G401 (cell line): ENCODE data around the gene KIF6. TPM values are rescaled to one million over a fixed set of nuclear protein-coding genes. Genes with fewer than 3 reads are reported as not detected.

Source experiments
- DNase-seq: peaks from one replicate; pipeline ENCODE4 v3.0.0-alpha.2; 2015; ENCODE audit warnings: low spot score
- in situ Hi-C: cut with HindIII; loops from 2 replicates; pipeline ENCODE4 v1.10.0; 2016; ENCODE audit warnings: low sequenced_read_pairs, mixed read lengths
- total RNA-seq: library from RNA; depleted of rRNA; stranded (reverse); fragments of >200 nt; shearing (Covaris generic); gene quantifications from 2 replicates; pipeline ENCODE4 v1.2.3, GENCODE V29; 2014

KIF6 gene
- total RNA-seq, 1 experiment from 2014 or later = 0.20 TPM

GRCh38 chr6:39319621-39320362 lies 405.4 kb downstream of the KIF6 start:
- in situ Hi-C loops = no loop called here
- DNase-seq = no peak

- in situ Hi-C loops = no loop called here
- DNase-seq = no peak
Measured at GRCh38 chr6:39317256-39317655, 408.0 kb downstream of the KIF6 start.

DNA sequence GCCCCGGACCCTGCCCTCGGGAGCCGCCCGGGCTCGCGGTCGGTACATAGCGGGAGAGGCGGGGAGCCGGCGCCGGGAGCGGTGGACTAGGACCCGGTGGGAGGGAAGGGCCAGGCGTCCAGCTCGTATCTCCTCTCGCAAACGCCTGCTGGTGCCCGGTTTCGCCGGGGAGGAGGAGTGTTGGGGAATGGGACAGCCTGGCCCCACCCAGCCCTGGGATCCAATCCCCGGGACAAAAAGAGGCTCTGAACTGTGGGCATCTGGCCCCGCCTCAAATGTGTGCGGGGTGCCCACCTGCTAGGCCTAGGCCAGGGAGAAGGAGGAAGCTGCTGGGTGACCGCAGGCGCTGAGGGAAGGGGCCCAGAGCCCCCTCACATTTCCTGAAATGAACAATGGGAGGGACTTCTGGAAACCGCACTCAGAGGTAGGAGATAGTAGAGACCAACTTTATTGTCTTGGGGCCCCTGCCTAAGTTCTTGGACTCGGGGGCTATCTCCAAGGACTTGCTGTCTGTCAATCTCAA lies 410.9 kb downstream of the KIF6 start, which contains the start of gene KCNK17:
Gene KCNK17, minus strand, starts transcription at position 147 of the 523 bp plus-strand sequence. Its CDS starts 99 bp downstream, at position 48.
- no peak for DNase-seq
- in situ Hi-C loops = no loop called here

DNA sequence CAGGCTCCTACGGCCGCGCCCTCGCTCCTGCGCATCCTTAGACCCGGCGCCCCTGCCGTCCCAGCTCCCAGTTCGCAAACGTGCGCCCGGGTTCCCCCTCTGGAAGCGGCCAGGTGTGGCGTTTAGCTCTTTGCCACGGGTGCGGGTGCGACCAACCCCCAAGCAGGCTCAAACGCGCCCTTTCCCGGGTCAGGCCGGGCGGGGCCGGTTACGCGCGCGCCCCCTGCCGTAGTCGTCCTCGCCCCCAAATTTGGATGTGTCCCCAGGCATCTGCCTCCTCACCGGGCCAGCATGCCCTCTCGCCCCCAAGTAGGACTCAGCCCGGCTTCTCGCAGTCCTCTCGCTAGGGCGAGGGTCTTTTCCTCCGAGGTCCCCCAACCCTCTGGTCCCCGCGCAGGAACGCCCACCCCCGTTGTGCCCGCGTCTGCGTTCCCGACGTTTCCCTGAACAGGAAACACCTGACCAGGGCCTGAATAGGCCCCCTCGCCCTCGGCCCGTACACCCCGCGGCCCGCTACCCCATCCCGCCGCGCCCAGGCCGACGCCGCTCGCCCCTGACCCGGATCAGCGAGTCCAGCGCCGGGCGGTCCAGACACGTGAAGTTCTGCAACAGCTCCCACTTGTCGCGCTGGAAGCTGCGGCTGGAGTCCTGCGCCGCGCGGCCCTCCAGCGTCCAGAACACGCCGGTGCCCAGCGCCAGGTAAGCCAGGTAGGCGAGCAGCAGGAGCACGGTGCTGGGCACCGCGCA lies 411.5 kb downstream of the KIF6 start:
- no peak for DNase-seq
- in situ Hi-C loops = no loop called here

DNA sequence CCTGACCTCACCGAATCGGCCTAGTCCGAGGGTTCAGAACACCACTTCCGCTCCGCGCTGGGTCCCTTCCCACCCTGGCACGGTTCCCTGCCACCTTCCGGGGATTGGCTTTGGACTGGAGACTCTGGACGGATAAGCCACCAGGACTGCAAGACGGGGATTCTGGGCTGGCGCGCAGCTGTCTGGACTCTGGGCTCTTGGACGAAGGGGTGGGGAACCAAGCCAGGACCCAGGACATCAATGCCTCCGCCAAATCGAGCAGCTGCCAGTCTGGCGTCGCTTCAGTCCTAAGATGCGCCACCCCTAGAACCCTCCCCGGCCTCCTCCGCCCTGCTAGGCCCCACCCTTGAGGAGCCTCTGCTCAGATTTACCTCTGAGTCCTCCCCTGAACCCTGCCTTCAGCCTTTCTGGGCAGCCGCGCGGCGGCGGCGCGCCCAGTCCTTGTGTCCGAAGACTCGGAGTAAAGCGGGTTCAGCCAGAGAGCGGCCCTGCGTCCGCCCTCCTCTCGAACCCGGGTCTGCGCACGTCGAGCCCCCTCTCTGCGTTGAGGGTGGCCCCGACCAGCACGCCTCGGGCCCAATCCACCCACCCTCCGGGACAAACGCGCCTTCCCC lies 412.2 kb downstream of the KIF6 start:
- in situ Hi-C loops = no loop called here
- DNase-seq = no peak

DNA sequence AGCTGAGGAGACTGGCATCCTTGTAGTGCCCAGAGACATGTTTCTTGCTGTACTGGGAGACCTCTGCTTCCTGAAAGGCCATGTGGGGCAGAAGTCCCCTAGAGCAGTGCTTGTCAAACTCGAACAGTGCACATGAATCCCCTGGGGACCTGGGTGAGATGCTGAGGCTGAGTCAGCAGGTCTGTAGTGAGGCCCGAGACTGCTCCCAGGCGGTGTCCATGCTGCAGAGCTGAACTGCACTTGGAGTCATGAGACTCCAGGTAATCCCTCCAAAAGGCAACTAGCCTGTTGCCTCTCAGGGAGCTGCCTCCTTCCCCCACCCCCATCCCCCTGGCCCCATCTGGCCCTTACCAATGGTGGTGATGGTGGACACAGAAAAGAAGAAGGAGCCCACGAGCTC lies 414.7 kb downstream of the KIF6 start:
- in situ Hi-C loops = no loop called here
- no peak for DNase-seq

DNA sequence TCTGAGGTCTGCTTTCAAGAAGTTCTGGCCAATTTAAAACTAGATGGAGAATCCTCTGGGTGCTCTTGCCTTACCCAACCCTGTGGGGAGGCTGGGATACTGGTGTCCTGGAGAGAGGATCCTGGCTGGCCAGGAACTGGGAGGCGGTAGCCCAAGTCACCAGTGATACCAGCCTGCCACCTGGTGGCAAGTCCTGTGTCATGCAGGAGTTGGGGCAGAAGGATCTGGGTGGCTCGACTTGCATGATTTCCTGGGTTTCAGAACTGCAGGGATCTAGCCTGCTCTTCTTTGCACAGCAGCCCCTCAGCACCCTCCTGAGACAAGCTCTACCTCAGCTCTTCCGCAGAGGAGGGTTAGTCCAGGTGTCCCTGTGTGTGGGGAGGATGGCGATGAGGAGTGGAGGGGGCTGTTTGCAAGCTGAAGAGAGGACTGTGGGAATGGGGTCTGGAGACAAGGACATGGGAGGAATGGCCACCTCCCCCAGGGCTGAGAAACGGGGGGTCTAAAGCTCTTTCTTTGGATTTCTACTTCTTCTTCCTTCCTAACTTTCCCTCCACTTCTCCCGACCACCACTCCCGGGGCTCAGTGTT lies 415.2 kb downstream of the KIF6 start:
- in situ Hi-C loops = no loop called here
- peak; percentile 37 for DNase-seq

- in situ Hi-C loops = no loop called here
- DNase-seq = no peak
Measured at GRCh38 chr6:39307462-39307861, 417.7 kb downstream of the KIF6 start.

DNA sequence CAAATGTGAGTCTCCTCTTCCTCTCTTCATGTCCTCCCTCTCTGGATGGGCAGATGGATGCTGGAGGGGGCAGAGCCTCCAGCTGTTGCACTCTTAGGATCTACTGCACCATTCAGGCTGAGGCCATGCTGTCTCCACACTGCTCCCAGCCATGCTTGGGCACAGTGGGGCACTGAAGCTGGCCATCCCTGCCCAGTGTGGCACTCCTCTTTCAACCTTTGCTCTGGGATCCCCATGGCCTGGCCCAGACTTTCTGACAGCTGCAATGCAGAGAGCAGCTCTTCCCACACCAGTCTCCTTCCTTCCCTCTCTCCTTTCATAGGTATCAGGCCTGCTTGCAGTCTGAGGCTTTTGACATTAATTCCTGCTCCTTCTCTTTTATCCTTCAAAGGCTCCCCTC lies 420.3 kb downstream of the KIF6 start:
- in situ Hi-C loops = no loop called here
- no peak for DNase-seq

DNA sequence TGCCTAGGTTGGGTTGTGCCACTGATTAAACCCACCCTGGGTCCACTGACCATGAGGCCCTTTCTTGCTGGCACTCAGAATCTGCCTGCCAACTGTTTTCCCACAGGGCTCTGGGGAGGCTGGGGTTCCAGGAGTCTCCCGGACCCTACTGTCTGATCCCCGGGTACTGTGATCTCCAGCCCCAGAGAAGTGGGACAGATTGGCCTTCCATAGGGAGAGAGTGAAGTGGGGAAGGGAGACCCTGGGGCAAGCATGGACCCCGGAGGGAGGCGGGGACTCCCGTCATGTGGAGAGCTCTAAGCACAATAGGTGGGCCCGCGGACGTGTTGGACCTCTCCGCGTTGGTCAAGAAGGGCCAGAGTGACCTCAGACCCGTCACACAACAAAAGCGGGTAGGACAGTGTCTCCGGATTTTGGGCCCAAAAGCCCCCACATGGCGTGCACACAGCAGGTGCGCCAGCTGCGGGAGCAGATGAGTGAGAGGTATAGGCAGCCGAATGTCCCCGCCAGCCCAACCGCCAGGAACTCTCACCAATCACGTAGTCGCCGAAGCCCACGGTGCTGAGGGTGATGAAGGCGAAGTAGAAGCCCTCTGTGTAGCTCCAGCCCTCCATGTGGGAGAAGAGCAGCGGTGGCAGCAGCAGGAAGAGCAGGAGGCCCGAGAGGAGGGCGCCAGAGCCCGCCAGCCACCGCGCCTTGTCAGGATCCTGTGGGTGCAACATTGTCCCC lies 421.6 kb downstream of the KIF6 start:
- in situ Hi-C loops = no loop called here
- DNase-seq = no peak

GRCh38 chr6:39302669-39303424 lies 422.4 kb downstream of the KIF6 start:
- DNase-seq = peak; percentile 25
- in situ Hi-C loops = no loop called here

GRCh38 chr6:39302011-39302410 lies 423.2 kb downstream of the KIF6 start:
- DNase-seq = no peak
- in situ Hi-C loops = no loop called here

DNA sequence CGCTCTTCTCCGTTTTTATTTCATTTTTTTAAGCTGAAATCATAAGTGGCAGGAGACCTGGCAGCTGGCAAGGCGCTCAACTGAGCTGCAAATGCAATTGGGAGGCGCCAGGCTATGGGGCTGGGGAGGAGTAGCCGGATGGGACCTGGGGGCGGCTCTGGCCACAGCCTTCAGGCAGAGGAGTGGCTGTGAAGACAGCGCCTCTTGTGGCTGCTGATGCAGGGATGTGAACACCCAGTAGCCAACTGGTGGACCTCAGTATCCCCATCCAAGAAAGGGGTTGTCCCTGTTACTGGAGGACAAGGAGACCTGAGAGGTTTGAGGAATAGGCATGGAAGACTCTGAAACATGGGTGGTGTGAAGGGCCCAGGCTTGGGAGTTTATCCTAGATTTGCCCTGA lies 423.6 kb downstream of the KIF6 start:
- DNase-seq = no peak
- in situ Hi-C loops = no loop called here

DNA sequence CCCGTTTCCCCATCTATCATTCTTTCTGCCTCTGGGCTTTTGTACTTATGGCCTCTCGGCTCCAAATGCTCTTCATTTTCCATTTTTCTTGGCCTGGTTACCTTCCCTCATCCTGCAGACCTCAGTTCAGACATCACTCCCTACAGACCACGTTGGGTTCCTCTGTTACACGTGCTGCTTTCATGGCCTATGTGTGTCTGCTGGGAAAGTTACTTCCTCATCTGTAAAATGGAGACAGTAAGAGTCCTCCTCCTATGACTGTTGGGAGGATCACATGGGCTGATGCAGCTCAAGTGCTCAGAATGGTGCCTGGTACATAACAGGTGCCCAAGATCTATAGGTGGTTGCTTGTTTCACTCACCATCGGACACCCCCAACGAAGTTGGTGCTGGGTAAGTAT lies 424.5 kb downstream of the KIF6 start:
- in situ Hi-C loops = no loop called here
- no peak for DNase-seq

DNA sequence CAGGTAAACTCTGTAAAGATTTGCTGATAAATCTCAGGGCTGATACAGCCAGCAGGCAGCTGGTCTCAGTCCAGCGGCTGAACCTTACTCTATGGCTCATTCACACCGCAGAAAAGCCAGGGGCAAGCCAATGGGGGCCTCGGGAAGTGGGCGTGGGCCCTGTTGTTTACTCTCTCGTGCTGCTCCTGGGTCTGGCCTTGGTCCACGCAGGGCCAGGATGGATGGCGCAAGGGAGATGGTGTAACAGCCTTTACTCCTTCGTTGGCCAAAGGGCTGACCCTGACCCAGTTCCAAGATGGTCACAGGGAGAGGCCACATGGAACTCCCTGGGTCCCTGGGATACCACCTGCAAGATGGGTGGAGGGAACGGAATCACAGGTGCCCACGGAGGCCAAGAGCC lies 427.1 kb downstream of the KIF6 start:
- DNase-seq = no peak
- in situ Hi-C loops = no loop called here

GRCh38 chr6:39296745-39297640 lies 428.2 kb downstream of the KIF6 start:
- in situ Hi-C loops = no loop called here
- DNase-seq = no peak

DNA sequence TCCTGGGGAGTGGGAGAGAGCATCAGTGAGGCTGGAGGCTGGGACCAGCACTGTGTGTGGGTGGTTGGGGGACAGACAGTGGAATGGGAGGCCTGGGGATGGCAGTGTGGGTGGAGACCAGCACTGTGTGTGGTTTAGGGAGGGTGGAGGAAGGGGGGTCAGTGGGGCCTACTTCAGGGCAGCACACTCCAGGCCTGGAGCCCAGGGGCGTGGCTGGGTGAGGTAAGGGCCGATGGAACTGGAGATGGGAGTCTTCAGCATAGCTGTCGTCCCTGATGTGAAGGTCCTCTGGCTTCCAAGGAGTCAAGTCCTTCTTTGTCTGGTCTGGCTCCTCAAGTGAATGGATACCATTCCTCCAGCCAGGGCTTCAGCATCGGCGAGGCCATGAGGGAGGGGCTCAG lies 429.6 kb downstream of the KIF6 start:
- in situ Hi-C loops = no loop called here
- no peak for DNase-seq
